ENCODE data around the gene MAGI2.

The MAGI2 gene

DNA sequence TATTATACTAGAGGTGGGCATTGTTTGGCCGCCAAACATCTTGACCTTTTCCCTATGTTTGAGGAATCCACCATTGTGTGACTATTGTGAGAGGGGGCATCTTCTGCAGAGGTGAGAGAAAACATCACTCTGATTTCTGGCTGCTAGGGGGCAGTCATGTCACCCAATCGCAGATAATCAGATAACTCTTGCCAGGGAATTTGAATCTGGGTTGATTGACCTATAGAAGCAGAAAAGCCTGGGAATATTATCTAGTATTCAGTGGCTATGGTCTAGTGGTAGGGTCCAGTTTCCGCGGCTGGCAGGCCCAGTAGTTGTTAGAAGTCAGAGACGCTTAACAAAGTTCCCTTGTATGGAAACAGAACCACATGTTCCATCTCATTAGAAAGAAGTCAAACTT, 846.4 kb downstream of the MAGI2 start:
- CTCF ChIA-PET = no interaction called here
- TF ChIP-seq, protein P1, sequence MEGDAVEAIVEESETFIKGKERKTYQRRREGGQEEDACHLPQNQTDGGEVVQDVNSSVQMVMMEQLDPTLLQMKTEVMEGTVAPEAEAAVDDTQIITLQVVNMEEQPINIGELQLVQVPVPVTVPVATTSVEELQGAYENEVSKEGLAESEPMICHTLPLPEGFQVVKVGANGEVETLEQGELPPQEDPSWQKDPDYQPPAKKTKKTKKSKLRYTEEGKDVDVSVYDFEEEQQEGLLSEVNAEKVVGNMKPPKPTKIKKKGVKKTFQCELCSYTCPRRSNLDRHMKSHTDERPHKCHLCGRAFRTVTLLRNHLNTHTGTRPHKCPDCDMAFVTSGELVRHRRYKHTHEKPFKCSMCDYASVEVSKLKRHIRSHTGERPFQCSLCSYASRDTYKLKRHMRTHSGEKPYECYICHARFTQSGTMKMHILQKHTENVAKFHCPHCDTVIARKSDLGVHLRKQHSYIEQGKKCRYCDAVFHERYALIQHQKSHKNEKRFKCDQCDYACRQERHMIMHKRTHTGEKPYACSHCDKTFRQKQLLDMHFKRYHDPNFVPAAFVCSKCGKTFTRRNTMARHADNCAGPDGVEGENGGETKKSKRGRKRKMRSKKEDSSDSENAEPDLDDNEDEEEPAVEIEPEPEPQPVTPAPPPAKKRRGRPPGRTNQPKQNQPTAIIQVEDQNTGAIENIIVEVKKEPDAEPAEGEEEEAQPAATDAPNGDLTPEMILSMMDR (IDR thresholded peaks at IDR 0.05; ENCODE audit: control extremely low read depth, extremely low read depth, low read depth, missing control alignments) = peak; percentile 4

DNA sequence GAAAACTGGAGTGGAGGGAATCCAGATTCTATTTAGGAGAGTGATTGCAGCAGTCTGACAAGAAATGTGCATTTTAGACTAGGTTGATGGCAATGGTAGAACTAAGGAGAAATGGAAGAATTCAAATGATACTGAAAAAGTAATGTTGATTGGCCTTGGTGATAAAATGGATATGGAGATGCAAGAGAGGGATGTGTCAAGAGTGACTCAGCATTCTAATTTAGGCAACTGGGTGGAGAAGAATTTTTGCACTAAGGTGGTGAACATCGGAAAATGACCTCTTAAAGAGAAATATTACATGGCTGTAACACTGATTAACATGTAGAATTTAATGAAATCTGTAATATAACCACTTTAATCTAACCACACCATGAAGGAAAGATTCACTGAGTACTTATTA, 848.3 kb downstream of the MAGI2 start:
- ChIA-PET POLR2A (no interaction called here), CTCF (no interaction called here)
- DNase-seq (ENCODE audit: extremely low spot score) = no peak
- TF ChIP-seq, protein P1 (IDR thresholded peaks at IDR 0.05; ENCODE audit: control extremely low read depth, extremely low read depth, low read depth, missing control alignments) = no peak

More for the DNA sequence above, 846.4 kb downstream of the MAGI2 start:
- POLR2A ChIA-PET = no interaction called here
- no peak for DNase-seq (ENCODE audit: extremely low spot score)

DNA sequence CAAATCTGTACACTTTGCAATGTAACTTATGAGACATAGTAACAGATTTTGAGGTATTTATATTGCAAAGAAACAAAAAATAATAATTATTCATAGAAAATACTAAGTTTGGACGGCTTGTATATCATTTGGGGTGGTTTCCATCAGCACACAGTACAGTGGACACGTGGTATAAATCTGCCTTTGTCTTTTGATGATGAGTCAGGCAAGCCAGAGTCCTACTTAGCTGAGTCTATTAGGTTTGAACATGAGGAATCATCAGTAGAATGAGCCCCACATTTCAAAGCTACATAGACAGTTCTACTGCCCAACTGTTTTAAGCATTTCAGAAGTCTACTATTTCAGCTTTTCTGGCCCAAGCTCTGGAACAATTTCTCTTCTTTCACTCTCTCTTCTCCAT, 851.7 kb downstream of the MAGI2 start:
- TF ChIP-seq, protein P1 (IDR thresholded peaks at IDR 0.05; ENCODE audit: control extremely low read depth, extremely low read depth, low read depth, missing control alignments) = no peak
- DNase-seq (ENCODE audit: extremely low spot score) = no peak
- CTCF ChIA-PET = no interaction called here
- POLR2A ChIA-PET = no interaction called here

DNA sequence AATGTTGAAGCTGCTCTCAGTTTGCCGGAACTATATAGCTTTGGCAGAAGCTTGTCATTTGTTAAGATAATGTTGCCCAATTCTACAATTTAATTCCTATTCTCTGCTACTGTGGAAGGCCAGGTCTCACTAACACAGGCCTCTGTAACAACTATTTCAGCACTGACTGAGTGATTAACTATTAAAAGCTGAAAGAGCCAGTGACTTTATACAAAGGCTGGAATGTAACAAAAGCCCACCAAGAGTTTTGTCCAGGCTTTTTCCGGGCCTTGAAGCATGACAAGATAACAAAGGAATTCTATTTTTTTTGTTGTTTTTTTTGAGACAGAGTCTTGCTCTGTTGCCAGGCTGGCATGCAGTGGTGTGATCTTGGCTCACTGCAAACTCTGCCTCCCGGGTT, 859.3 kb downstream of the MAGI2 start:
- no peak for DNase-seq (ENCODE audit: extremely low spot score)
- ChIA-PET CTCF (interaction anchor here (0.7 kb wide), 1 partner anchor 16 kb away, joined by 3 read pairs; no protein-coding TSS in a partner anchor), POLR2A (no interaction called here)
- TF ChIP-seq, protein P1 (IDR thresholded peaks at IDR 0.05; ENCODE audit: control extremely low read depth, extremely low read depth, low read depth, missing control alignments) = no peak

DNA sequence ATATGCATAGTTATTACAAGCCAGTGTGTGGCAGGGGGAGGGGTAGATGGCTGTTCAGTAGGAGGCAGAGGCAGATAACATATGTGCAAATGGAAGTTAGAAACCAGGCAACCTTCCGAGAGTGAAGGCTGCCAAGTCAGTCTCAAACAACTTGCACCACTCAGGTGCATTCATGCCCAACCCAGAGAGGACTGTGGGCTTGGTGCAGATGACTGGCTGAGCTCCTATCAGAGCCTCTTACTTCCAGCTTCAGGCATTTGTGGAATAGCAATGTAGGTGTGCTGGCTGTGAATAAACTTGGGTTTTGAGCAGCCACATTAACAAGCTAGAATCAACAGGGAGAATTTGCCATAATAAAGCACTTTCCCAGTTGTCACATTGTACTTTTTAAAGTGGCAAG, 865.1 kb downstream of the MAGI2 start:
- ChIA-PET POLR2A (no interaction called here), CTCF (interaction anchor here (0.9 kb wide), 1 partner anchor 23 kb away, joined by 3 read pairs; no protein-coding TSS in a partner anchor)
- no peak for DNase-seq (ENCODE audit: extremely low spot score)
- TF ChIP-seq, protein P1 (IDR thresholded peaks at IDR 0.05; ENCODE audit: control extremely low read depth, extremely low read depth, low read depth, missing control alignments) = no peak

DNA sequence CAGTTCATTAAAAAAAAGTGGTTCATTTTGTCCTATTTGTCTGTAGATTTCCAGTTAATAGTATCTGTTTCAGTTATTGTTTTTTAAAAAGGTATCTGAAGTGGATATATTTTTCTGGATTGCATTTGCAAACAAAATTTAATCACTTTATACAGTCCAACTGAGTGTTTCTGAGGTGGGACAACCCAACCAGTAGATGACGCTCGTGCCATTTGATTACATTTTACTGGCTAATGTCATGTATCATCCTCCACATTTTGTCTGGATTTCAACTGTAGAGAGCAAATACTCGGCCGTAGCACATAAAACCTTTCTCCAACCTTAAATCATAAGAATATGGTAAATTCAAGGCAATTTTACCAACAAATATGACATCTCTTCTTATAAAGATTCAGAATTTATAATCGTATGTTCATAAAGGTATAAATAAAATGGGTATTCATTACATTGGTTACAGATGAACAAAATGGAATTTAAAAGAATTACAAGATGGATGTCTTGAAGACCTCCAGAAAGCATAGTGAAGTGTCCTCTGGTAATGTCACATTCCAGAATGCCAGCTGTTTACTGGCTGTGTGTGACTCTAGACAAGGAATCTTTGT, 865.9 kb downstream of the MAGI2 start:
- CTCF ChIA-PET = no interaction called here
- POLR2A ChIA-PET = no interaction called here
- no peak for DNase-seq (ENCODE audit: extremely low spot score)
- TF ChIP-seq, protein P1 (IDR thresholded peaks at IDR 0.05; ENCODE audit: control extremely low read depth, extremely low read depth, low read depth, missing control alignments) = peak; percentile 18
